GM06990 (cell line): ENCODE results near the gene CREBZF.
"Not testable (repeated sequence)": the region's sequence is repeated elsewhere in the genome, so short reads cannot be mapped to it uniquely, and the experiment has no call there.

ENCODE experiments used
- DNase-seq: peaks from one replicate; pipeline ENCODE4 v3.0.0-alpha.2; 2011; ENCODE audit not compliant: insufficient read length; ENCODE audit errors: extremely low read depth
- H3K27me3 ChIP-seq: replicated peaks from 2 replicates; pipeline ENCODE4 v1.6.0; 2011; ENCODE audit warnings: low read length; ENCODE audit not compliant: control insufficient read depth, insufficient read depth
- H3K36me3 ChIP-seq: 2 replicates; pipeline ENCODE4 v1.5.1; 2011; ENCODE audit warnings: low read length; ENCODE audit not compliant: control insufficient read depth, insufficient read depth
- H3K4me3 ChIP-seq: replicated peaks from 2 replicates; pipeline ENCODE4 v1.5.1; 2011; ENCODE audit warnings: low read depth, mild to moderate bottlenecking, control low read depth, low read length
- CTCF ChIP-seq: IDR thresholded peaks from 2 replicates; pipeline ENCODE4 v1.5.1; 2011; ENCODE audit warnings: low read length, control low read depth, mild to moderate bottlenecking, inconsistent platforms; ENCODE audit not compliant: insufficient read depth, poor library complexity, severe bottlenecking

Gene CREBZF

GRCh38 chr11:85663753-85664614, 945 bp downstream of the CREBZF start:
- peak; percentile 69 for TF ChIP-seq CTCF
- DNase-seq, result peak; percentile 88
- H3K36me3 ChIP-seq, result no peaks in the 10 kb centered on the region; the same call in none of the 2 replicates
- H3K27me3 ChIP-seq, result no peaks in the 10 kb centered on the region
- peak overlapping the region; percentile 86 for H3K4me3 ChIP-seq

- peak overlapping the region; percentile 86 for H3K4me3 ChIP-seq
- no peak for DNase-seq
- no peaks in the 10 kb centered on the region for H3K27me3 ChIP-seq
- no peak for TF ChIP-seq CTCF
- no peaks in the 10 kb centered on the region; the same call in none of the 2 replicates for H3K36me3 ChIP-seq
Observed at GRCh38 chr11:85663080-85663752, 1.7 kb downstream of the CREBZF start.

- Histone ChIP-seq H3K36me3 (no peaks in the 10 kb centered on the region; the same call in none of the 2 replicates), H3K27me3 (no peaks in the 10 kb centered on the region), H3K4me3 (peak overlapping the region; percentile 86)
- no peak for TF ChIP-seq CTCF
- DNase-seq, result no peak
Observed at GRCh38 chr11:85661972-85662664, 2.8 kb downstream of the CREBZF start.

- DNase-seq, result no peak
- no peaks in the 10 kb centered on the region for H3K27me3 ChIP-seq
- no peaks in the 10 kb centered on the region; the same call in 1 of the 2 replicates for H3K36me3 ChIP-seq
- H3K4me3 ChIP-seq, result no peak overlapping the region
- TF ChIP-seq CTCF, result no peak
Observed at GRCh38 chr11:85658180-85658579, 6.7 kb downstream of the CREBZF start.

GRCh38 chr11:85656777-85657176, 8.2 kb downstream of the CREBZF start:
- no peak for DNase-seq
- H3K4me3 ChIP-seq, result no peak overlapping the region
- H3K27me3 ChIP-seq, result no peaks in the 10 kb centered on the region
- TF ChIP-seq CTCF, result no peak
- no peaks in the 10 kb centered on the region; the same call in none of the 2 replicates for H3K36me3 ChIP-seq

GRCh38 chr11:85654343-85654742, 10.6 kb downstream of the CREBZF start:
- not testable (repeated sequence) for H3K4me3 ChIP-seq, DNase-seq, H3K27me3 ChIP-seq, H3K36me3 ChIP-seq
